ENCODE results near the gene FBXW7.

GRCh38 chr4:152535903-152536544, at the start of gene FBXW7:
- TF ChIP-seq, protein P1, sequence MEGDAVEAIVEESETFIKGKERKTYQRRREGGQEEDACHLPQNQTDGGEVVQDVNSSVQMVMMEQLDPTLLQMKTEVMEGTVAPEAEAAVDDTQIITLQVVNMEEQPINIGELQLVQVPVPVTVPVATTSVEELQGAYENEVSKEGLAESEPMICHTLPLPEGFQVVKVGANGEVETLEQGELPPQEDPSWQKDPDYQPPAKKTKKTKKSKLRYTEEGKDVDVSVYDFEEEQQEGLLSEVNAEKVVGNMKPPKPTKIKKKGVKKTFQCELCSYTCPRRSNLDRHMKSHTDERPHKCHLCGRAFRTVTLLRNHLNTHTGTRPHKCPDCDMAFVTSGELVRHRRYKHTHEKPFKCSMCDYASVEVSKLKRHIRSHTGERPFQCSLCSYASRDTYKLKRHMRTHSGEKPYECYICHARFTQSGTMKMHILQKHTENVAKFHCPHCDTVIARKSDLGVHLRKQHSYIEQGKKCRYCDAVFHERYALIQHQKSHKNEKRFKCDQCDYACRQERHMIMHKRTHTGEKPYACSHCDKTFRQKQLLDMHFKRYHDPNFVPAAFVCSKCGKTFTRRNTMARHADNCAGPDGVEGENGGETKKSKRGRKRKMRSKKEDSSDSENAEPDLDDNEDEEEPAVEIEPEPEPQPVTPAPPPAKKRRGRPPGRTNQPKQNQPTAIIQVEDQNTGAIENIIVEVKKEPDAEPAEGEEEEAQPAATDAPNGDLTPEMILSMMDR (conservative IDR thresholded peaks at IDR 0.05; ENCODE audit: low read depth, low read length) = no peak
- TF ChIP-seq EZH2 (IDR thresholded peaks at IDR 0.05; ENCODE audit: borderline replicate concordance, low read depth, low read length, poor library complexity, severe bottlenecking) = no peak
